Measurements from ENCODE around the gene CDK3.

GRCh38 chr17:76050538-76051467 lies 50.1 kb downstream of the CDK3 start:
- TF ChIP-seq ELF4 (CRISPR knock-in tag; IDR thresholded peaks at IDR 0.05) (no peak), TEAD4 (IDR thresholded peaks at IDR 0.05; ENCODE audit: low read length) (no peak), TEAD4 (CRISPR knock-in tag; IDR thresholded peaks at IDR 0.05; ENCODE audit: borderline replicate concordance) (no peak), POLR2H (tag; IDR thresholded peaks at IDR 0.05; ENCODE audit: low read depth) (no peak)

Data from K562 (cell line).